Measurements from ENCODE around the gene CKAP2L. TPM values are rescaled to one million over a fixed set of nuclear protein-coding genes. Genes with fewer than 3 reads are reported as not detected.

Gene CKAP2L
- total RNA-seq, 1 donor from 2014 or later: not detected

DNA sequence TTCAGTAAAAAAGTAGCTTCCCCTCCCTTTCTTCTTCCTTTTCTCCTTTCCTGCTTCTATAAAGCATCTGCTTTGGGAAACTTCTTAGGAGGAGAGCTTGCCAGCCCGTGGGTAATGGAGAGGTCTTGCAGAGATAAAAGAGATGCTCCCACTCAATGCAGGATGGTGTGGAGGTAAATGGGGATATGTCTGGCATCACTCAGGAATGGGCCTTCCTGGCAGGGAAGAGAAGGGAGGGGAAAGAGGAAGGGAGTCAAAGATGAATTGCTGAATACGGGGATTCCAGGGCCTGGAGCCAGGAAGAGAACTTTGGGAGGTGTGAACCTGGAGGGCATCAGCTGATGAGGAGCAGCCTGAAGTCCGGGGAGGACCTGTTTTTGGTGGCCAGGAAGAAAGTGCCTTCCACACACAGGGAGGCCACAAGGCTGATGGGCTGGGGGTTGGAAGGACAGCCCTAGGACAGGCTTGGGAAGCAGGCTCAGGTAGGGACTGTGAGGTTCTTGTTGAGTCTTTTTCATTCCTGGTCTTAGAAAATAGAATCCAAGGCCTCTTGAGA is 46.9 kb upstream of the CKAP2L start:
- H3K27ac ChIP-seq: no peak overlapping the region

DNA sequence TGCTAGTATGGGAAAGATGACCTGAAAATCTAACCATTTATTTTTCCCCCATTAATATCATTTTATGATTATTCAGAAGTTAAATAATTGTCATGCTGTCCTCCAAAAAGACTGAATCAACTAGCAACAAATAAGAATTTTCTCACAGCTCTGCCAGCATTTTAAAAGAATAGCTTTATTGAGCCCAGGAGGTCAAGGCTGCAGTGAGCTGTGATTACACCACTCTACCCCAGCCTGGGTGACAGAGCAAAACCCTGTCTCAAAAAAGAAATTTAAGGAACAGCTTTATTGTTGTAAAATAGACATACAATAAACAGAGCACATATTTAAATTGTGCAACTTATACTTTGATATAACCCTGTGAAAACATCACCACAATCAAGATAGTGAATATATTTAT is 44.7 kb upstream of the CKAP2L start:
- DNase-seq (ENCODE audit: low spot score in 2 of 2): no peak
- no peaks in the 10 kb centered on the region for H3K4me1 ChIP-seq
- no peaks in the 10 kb centered on the region for H3K36me3 ChIP-seq
- intact Hi-C loops (cut with DNase I): no loop called here
- H3K27me3 ChIP-seq: no peaks in the 10 kb centered on the region
- no peak overlapping the region for H3K27ac ChIP-seq
- H3K9me3 ChIP-seq: no peaks in the 10 kb centered on the region
- TF ChIP-seq, protein P1, sequence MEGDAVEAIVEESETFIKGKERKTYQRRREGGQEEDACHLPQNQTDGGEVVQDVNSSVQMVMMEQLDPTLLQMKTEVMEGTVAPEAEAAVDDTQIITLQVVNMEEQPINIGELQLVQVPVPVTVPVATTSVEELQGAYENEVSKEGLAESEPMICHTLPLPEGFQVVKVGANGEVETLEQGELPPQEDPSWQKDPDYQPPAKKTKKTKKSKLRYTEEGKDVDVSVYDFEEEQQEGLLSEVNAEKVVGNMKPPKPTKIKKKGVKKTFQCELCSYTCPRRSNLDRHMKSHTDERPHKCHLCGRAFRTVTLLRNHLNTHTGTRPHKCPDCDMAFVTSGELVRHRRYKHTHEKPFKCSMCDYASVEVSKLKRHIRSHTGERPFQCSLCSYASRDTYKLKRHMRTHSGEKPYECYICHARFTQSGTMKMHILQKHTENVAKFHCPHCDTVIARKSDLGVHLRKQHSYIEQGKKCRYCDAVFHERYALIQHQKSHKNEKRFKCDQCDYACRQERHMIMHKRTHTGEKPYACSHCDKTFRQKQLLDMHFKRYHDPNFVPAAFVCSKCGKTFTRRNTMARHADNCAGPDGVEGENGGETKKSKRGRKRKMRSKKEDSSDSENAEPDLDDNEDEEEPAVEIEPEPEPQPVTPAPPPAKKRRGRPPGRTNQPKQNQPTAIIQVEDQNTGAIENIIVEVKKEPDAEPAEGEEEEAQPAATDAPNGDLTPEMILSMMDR (IDR thresholded peaks at IDR 0.05): no peak
- no peak overlapping the region for H3K4me3 ChIP-seq

More for the DNA sequence above, 46.9 kb upstream of the CKAP2L start:
- H3K4me3 ChIP-seq: no peak overlapping the region
- TF ChIP-seq, protein P1 (IDR thresholded peaks at IDR 0.05): no peak
- intact Hi-C loops (cut with DNase I): no loop called here
- DNase-seq (ENCODE audit: low spot score in 2 of 2): no peak
- no peaks in the 10 kb centered on the region for H3K9me3 ChIP-seq
- H3K36me3 ChIP-seq: no peaks in the 10 kb centered on the region
- H3K4me1 ChIP-seq: no peaks in the 10 kb centered on the region
- no peaks in the 10 kb centered on the region for H3K27me3 ChIP-seq

DNA sequence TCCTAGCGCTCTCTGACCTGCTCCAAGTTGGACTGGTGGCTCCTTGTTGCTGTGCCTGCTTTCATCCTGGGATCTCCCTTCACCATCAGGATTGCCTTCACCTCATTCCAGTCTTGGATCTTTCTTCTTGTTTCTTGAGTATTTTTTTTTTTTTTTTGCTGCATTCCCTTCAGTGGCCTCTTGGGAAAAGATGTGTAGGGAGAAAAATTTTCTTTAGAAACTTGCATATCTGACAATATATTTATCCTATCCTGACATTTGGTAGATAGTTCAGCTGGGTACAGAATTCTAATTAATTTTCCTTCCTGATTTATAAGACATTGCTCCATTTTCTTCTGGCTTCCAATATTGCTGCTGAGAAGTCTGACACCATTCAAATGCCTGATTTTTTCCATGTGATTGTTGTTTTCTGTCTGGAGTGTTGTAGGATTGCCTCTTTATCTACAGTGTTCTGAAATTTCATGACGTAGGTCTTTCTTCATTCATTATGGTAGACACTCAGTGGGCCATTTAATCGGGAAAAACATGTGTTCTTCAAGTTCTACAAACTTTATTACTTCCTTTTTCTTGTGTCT is 42.9 kb upstream of the CKAP2L start:
- no peak overlapping the region for H3K4me3 ChIP-seq
- no peaks in the 10 kb centered on the region for H3K9me3 ChIP-seq
- no peaks in the 10 kb centered on the region for H3K36me3 ChIP-seq
- H3K4me1 ChIP-seq: no peaks in the 10 kb centered on the region
- no peak for DNase-seq (ENCODE audit: low spot score in 2 of 2)
- intact Hi-C loops (cut with DNase I): no loop called here
- no peaks in the 10 kb centered on the region for H3K27me3 ChIP-seq
- H3K27ac ChIP-seq: no peak overlapping the region
- TF ChIP-seq, protein P1 (IDR thresholded peaks at IDR 0.05): no peak

DNA sequence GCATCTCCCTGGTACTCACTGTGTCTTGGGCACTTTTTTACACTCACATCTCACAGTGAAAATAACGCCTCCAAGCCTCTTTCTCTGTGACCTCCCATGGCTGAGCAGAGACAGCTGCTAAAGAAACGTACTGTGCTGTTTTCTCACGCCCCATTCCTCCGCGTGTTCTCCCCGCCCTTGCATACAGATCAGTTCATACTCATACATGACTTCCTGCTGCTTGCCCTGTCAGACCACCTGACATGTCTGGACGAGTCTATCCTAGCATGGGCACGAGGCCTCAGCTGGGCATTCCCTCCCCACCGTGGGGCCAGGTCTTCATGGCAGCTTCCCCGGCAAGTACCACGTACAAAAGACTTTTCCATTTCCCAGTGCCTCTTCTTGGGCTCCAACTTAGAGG is 41.1 kb upstream of the CKAP2L start:
- H3K4me1 ChIP-seq: no peaks in the 10 kb centered on the region
- no peaks in the 10 kb centered on the region for H3K9me3 ChIP-seq
- no peaks in the 10 kb centered on the region for H3K27me3 ChIP-seq
- H3K27ac ChIP-seq: no peak overlapping the region
- H3K36me3 ChIP-seq: no peaks in the 10 kb centered on the region
- no peak overlapping the region for H3K4me3 ChIP-seq
- intact Hi-C loops (cut with DNase I): no loop called here
- TF ChIP-seq, protein P1 (IDR thresholded peaks at IDR 0.05): no peak
- no peak for DNase-seq (ENCODE audit: low spot score in 2 of 2)

DNA sequence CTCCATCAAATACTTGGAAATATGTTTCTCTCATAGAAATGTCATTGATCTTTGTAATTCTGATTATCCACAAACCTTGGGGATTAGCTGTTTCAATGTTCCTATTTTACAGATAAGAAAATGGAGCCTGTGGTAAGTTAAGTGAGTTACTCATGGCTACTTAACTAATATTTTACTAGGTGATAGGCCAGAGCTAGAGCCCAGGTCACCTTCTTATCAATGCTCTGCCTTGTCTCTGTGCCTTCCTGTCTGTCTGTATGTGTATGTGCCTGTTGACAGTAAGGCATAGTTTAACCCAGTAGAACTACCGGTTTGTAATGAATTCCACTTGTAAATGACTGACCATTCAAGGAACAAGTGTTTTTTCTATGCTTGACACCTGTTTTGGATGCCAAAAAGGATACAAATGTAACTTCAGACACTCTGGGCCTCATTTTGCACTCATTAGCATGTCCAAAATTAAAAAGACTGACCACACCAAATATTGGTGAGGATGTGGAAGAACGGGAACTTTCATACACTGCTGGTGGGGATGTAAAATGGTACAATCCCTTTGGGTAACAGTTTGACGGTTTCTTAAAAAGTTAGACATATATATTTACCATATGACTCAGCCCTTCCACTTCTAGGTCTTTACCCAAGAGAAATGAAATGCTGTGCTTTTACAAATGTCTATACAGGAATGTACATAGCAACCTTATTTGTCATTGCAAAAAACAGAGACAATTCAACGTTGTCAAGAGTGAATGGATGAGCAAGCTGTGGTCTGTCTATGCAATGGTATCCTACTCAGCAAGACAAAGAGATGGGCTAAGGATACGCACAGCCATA is 39.5 kb upstream of the CKAP2L start:
- no peaks in the 10 kb centered on the region for H3K9me3 ChIP-seq
- DNase-seq (ENCODE audit: low spot score in 2 of 2): no peak
- H3K27ac ChIP-seq: no peak overlapping the region
- no peak overlapping the region for H3K4me3 ChIP-seq
- TF ChIP-seq, protein P1 (IDR thresholded peaks at IDR 0.05): no peak
- H3K36me3 ChIP-seq: no peaks in the 10 kb centered on the region
- no peaks in the 10 kb centered on the region for H3K4me1 ChIP-seq
- H3K27me3 ChIP-seq: no peaks in the 10 kb centered on the region
- intact Hi-C loops (cut with DNase I): no loop called here

Measured in ascending aorta (tissue), 2 donors.